ENCODE data around the gene FCN2.

The FCN2 gene

DNA sequence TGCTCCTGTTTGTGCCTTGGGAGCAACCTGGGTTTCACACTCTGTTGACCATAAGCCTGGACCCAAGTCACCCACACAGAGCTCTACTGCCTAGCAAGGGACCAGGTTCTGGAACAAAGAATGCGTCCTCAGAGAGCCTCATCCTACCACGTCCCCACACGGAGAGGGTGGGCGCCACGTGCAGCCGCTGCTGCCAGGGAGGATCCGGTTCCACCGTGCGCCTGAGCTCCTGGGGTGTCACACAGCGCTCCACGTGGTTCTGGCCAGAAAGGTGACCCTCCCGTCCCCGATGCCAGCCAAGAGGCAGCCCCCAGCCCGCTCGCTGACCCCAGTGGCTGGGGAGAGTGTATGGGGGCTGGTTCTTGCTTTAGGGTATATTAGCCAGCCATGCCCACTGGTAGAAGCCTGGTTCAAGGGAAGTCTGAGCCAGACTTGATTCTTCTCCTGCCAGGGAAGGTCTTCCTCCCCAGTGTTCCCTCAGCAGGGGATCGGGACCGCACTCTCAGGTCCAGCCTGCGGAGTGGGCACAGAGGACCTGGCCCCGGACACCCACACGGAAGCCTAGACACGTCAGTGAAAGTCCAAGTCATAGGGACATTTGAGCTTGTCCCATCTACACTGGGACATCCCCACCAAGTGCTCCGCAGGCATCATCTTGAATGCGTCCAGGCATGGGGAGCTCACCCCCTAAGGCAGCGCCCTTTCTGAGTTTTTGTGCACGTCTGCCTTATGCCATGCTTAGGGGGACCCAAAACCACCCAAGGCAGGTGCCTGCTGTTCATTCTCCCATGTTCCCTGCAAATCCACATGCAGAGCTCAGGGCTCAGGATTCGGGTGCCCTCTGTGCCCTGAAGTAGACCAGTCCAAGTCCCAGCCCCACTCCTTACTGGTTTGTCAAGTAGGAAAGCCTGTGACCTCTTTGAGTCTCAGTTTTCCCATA is 34.7 kb downstream of the FCN2 start:
- no peak overlapping the region for H3K4me3 ChIP-seq (replicated peaks; ENCODE audit: low read depth, low read length)
- no peak for TF ChIP-seq CTCF (IDR thresholded peaks at IDR 0.05; ENCODE audit: low read length, missing control alignments)
- no peak for DNase-seq (ENCODE audit: low read depth)

DNA sequence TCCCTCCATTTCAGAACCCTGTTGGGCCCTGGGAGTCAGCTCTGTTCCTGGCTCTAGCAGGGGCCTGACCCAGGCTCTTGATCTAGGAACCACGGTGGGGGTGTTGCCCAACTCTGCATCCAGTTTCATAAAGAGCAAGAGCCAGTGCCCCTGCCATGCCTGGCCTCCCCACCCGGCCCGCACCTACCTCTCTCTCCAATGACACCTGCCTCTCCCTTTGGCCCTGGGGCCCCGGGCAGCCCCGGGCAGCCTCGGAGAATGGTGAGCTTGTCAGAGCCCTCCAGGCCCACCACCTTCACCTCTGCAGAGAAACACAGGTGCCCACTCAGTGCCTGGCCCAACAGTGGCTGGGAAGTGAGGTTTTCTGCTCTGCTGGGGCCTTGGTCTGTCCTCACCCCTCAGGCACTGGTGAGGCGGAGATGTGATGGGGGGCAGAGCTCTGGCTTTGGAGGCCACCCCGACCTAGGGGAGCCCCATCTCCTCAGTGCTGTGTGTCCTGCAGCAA is 35.6 kb downstream of the FCN2 start:
- TF ChIP-seq CTCF (IDR thresholded peaks at IDR 0.05; ENCODE audit: low read length, missing control alignments), result no peak

DNA sequence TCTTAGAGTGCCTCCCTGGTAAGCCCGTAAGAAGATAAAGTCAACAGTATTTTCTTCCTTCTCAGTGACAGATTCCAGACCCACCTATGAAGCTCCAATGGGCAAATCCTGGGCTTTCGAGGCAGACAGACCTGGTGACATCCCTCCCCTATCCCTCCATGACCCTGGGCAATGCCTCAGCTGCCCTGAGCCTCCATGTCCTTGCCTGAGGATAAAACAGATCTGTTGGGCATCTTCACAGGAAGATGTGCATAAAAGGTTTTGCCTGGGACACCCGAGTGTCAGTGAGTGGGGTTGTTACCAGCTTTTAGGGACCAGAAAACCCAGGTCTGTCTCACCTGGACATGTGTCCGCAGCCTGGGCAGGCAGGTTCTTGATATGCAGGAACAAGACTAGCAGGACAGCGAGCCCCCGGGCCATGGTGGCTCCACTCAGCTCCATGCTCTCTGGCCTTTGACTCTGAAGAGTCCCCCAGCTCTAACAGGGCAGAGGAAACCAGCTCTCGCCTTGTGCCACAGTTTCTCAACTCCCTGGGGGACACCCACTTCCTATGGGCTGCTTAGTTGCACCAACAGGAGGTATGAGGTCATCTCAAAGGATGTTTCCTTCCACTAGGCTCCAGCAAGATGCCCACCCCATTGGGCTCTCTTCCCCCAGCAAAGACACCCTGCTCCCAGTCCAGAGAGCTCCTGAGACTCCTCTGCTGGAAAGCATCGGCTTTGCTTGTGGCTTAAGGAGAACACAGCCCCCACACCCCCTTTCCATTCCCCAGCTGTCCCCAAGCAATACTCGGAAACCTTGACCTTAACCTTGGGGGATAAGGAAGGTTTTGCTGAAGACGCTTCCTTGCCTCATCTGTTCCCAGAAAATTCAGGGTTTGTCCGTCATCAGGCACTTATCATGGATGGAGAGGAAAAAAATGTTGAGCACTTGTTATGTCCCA is 37.1 kb downstream of the FCN2 start, which contains the start of gene FCN1:
Gene FCN1, minus strand, starts transcription at position 482 of the 943 bp plus-strand sequence. Its CDS starts 41 bp downstream, at position 441.
- no peak for TF ChIP-seq CTCF (IDR thresholded peaks at IDR 0.05; ENCODE audit: low read length, missing control alignments)
- H3K4me3 ChIP-seq (replicated peaks; ENCODE audit: low read depth, low read length), result no peak within 1 kb of the TSS
- DNase-seq (ENCODE audit: low read depth), result no peak

More for the DNA sequence above, 35.6 kb downstream of the FCN2 start:
- no peak overlapping the region for H3K4me3 ChIP-seq (replicated peaks; ENCODE audit: low read depth, low read length)
- no peak for DNase-seq (ENCODE audit: low read depth)

GRCh38 chr9:134918646-134919045 is 38.0 kb downstream of the FCN2 start:
- no peak overlapping the region for H3K4me3 ChIP-seq (replicated peaks; ENCODE audit: low read depth, low read length)
- no peak for DNase-seq (ENCODE audit: low read depth)
- no peak for TF ChIP-seq CTCF (IDR thresholded peaks at IDR 0.05; ENCODE audit: low read length, missing control alignments)

DNA sequence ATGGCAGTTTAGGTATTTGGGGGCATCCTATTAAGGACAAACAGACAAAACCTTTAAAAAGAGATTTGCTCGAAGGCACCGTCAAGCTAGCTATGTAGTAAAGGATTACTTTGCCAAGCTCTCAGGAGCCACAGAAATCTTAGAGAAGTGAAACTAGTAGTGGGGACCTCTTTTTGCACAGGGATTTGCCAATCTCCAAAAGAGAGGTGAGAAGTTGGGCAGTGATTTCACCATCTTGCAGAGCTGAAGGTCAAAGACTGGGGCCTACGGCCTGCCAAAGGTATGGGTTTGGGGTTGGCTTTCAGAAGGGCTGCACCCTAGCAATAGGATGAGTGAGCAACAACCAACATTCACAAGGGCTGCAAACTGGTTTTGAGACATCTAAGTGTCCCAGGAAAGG is 38.7 kb downstream of the FCN2 start:
- no peak overlapping the region for H3K4me3 ChIP-seq (replicated peaks; ENCODE audit: low read depth, low read length)
- no peak for DNase-seq (ENCODE audit: low read depth)
- no peak for TF ChIP-seq CTCF (IDR thresholded peaks at IDR 0.05; ENCODE audit: low read length, missing control alignments)

DNA sequence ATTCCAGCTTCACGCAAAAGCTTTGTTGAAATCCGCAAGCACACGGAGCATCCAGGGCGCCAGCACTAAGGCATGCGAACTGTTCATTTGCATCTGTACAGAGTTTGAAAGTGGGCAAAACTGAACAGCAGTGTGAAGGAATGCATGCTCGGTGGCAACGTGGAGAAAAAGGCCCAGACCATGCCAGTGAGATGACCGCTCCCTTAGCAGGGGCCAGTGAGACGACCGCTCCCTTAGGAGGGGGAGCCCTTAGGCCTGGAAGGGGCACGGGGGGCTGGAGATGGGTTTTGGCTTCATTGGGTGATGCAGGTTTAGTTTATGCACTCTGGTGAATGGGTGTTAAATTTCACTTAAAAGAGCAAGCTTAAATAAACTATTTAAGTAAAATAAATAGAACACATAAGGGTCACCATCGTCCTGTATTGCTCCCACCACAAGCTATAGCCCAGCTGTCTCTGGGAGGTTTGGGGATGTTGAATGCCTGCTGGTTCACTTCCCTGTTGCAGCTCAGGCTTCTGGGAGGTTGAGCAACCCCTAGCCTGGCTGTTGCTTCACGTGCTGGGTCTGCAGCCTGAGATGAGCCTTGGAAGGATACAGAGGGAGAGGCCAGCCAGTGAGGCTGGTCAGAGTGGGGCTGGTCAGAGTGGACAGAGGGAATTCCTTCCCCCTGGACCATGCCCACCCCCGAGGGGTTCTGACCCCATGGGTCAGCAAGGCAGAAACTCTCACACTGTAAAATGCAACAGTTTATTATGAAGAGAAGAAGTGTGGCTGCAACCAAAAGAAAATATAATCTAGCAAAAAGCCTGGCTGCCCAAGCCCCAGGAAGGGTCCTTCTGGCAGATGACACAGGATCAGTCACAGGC is 41.7 kb downstream of the FCN2 start:
- no peak for DNase-seq (ENCODE audit: low read depth)
- no peak for TF ChIP-seq CTCF (IDR thresholded peaks at IDR 0.05; ENCODE audit: low read length, missing control alignments)
- H3K4me3 ChIP-seq (replicated peaks; ENCODE audit: low read depth, low read length), result no peak overlapping the region
